ENCODE data around the gene GNMT.

The GNMT gene

GRCh38 chr6:42936398-42936797, 24.2 kb upstream of the GNMT start:
- TF ChIP-seq GATA3 (IDR thresholded peaks at IDR 0.05; ENCODE audit: low read depth, low read length) = no peak
- TF ChIP-seq GATA2 (IDR thresholded peaks at IDR 0.05; ENCODE audit: low read depth, low read length) = no peak

DNA sequence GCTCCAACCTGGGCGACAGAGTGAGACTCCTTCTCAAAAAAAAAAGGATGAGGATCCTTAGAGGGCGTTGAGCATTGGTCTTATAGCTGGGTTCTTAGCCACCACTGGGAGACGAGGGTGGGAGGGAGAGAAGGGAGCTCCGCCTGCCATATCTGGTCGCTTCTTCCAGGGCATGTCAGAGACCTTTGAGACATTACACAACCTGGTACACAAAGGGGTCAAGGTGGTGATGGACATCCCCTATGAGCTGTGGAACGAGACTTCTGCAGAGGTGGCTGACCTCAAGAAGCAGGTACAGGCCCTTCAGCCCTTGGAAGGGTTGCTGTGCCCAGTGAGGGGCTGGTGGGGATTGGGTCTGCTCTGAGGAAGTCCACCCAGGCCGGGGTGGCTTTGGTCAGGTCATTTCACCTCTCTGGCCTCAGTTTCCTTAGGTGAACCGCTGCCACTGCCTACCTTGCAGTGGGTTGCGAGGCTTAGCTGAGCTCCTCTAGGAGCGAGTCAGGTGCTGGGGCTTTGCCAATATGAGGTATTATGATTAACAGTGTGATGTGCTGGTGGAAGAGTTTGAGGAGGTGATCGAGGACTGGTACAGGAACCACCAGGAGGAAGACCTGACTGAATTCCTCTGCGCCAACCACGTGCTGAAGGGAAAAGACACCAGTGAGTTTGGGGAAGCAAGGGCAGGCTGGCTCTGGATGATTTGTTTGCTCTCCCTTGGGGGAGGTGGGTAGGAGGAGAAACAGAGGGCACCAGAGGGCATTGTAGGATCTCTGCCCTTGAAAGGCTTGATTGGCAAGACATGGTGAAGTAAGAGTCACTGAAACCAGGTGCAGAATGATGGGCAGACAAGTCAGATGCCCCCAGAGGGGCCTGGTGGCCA, 22.8 kb upstream of the GNMT start:
- no peak for TF ChIP-seq GATA2 (IDR thresholded peaks at IDR 0.05; ENCODE audit: low read depth, low read length)
- TF ChIP-seq GATA3 (IDR thresholded peaks at IDR 0.05; ENCODE audit: low read depth, low read length) = no peak

DNA sequence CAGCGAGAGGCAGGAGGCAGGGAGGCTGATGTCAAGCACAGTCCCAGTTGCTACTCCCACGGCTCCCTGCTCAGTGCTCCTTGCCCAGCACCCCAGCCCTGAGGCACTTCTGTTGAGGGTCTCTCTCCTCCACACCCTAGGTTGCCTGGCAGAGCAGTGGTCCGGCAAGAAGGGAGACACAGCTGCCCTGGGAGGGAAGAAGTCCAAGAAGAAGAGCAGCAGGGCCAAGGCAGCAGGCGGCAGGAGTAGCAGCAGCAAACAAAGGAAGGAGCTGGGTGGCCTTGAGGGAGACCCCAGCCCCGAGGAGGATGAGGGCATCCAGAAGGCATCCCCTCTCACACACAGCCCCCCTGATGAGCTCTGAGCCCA, 22.1 kb upstream of the GNMT start:
- TF ChIP-seq GATA2 (IDR thresholded peaks at IDR 0.05; ENCODE audit: low read depth, low read length) = no peak
- no peak for TF ChIP-seq GATA3 (IDR thresholded peaks at IDR 0.05; ENCODE audit: low read depth, low read length)

DNA sequence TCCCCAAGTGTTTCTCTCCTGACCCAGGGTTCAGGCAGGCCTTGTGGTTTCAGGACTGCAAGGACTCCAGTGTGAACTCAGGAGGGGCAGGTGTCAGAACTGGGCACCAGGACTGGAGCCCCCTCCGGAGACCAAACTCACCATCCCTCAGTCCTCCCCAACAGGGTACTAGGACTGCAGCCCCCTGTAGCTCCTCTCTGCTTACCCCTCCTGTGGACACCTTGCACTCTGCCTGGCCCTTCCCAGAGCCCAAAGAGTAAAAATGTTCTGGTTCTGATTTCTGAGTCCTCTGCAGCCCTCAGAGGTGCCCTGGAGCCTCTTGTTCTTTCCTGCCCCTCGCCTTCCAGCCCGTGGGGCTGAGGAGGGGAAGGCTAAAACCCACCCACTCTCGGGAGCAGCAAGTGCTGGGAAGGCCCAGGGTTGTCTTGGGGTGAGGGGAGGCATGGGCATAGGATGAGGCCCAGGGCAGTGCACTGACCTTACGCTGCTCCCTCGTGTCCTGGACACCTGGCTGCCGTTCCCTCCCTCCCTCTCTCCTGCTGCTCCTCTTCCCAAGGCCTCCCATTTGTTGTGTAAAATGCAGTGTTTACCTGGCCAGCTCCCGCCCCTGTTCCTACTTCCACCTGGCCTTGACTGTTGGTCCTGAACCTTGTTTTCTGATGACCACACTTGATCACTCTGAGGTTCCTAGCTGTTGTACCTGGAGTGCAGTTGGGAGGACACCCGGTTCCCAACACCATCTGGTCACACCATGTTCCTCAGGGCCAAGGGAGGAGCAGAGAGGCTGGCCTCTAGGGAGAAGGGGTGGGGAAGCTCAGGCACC, 21.4 kb upstream of the GNMT start:
- no peak for TF ChIP-seq GATA2 (IDR thresholded peaks at IDR 0.05; ENCODE audit: low read depth, low read length)
- no peak for TF ChIP-seq GATA3 (IDR thresholded peaks at IDR 0.05; ENCODE audit: low read depth, low read length)

DNA sequence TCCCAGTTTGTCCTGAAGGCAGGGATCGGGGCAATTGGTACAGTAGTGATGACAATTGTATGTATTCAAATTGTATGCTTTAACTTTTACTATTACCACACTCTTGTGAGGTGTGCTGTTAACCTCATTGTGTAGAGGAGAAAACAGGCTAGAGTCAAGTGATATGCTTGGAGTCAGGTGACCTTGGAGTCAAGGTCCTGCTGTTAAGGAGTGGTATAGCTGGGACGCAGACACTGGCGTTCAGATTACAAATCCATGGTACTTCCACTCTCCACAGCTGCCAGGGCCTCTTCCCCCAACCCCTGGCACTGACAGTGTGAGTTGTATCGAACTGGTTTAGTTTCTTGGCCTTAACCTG, 20.8 kb upstream of the GNMT start:
- no peak for TF ChIP-seq GATA3 (IDR thresholded peaks at IDR 0.05; ENCODE audit: low read depth, low read length)
- TF ChIP-seq GATA2 (IDR thresholded peaks at IDR 0.05; ENCODE audit: low read depth, low read length) = no peak

GRCh38 chr6:42940493-42941045, 20.0 kb upstream of the GNMT start:
- TF ChIP-seq GATA2 (IDR thresholded peaks at IDR 0.05; ENCODE audit: low read depth, low read length) (no peak), GATA3 (IDR thresholded peaks at IDR 0.05; ENCODE audit: low read depth, low read length) (no peak)

DNA sequence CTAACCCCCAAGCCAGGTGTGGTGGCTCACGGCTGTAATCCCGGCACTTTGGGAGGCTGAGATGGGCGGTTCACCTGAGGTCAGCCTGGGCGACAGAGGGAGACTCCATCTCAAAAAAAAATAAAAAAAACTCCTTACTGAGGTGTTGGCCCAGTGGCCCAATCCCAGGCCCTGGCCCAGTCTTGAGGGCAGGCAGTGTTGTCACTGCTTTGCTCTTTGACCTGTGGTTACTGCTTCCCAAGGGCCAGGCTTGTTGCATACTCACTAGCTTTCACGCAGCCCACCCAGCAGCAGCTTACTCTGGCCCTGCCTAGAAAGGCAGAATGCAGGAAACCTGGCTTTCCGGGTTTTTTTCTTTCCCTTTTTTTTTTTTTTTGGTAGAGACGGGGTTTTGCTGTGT, 18.1 kb upstream of the GNMT start:
- TF ChIP-seq GATA3 (IDR thresholded peaks at IDR 0.05; ENCODE audit: low read depth, low read length) (no peak), GATA2 (IDR thresholded peaks at IDR 0.05; ENCODE audit: low read depth, low read length) (no peak)

DNA sequence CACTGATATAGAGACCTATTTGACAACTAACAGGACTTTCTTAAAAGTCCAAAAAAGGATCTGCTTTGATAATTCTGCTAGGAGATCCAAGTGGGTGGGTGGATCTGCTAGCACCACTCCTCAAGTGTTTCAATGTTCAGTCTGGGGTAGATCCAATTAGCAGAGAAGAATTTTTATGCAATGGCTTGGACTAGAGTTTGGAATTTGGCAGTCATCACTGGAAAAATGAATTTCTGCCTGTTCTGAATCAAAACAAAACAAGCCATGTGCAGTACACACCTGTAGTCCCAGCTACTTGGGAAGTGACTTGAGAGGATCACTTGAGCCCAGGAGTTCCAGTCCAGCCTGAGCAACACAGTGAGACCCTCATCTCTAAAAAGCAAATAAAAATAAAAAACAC, 12.6 kb upstream of the GNMT start:
- TF ChIP-seq GATA2 (IDR thresholded peaks at IDR 0.05; ENCODE audit: low read depth, low read length) (no peak), GATA3 (IDR thresholded peaks at IDR 0.05; ENCODE audit: low read depth, low read length) (no peak)

DNA sequence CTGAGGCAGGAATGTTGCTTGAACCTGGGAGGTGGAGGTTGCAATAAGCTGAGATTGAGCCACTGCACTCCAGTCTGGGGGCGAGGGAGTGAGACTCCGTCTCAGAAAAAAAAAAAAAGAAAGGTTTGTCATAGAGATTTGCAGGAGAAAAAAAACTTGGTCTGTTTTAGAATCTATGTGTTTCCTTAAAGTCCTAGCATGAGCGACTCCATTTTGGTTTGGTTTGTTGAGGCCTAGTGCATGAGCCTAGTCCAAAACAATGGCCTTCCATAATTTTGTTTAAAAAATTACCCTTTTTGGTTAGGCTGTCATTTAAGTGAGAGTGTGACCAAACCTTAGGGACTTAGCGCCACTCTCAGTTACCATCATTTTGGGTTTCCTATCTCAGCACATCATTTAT, 8.2 kb upstream of the GNMT start:
- no peak for TF ChIP-seq GATA3 (IDR thresholded peaks at IDR 0.05; ENCODE audit: low read depth, low read length)
- TF ChIP-seq GATA2 (IDR thresholded peaks at IDR 0.05; ENCODE audit: low read depth, low read length) = no peak

GRCh38 chr6:42958125-42958524, 2.4 kb upstream of the GNMT start:
- no peak for TF ChIP-seq GATA2 (IDR thresholded peaks at IDR 0.05; ENCODE audit: low read depth, low read length)
- TF ChIP-seq GATA3 (IDR thresholded peaks at IDR 0.05; ENCODE audit: low read depth, low read length) = no peak

- TF ChIP-seq GATA2 (IDR thresholded peaks at IDR 0.05; ENCODE audit: low read depth, low read length) (no peak), GATA3 (IDR thresholded peaks at IDR 0.05; ENCODE audit: low read depth, low read length) (no peak)
These were observed 674 bp upstream of the GNMT start for GRCh38 chr6:42959917-42960242.

GRCh38 chr6:42961020-42961470, 491 bp downstream of the GNMT start:
- no peak for TF ChIP-seq GATA3 (IDR thresholded peaks at IDR 0.05; ENCODE audit: low read depth, low read length)
- TF ChIP-seq GATA2 (IDR thresholded peaks at IDR 0.05; ENCODE audit: low read depth, low read length) = no peak

DNA sequence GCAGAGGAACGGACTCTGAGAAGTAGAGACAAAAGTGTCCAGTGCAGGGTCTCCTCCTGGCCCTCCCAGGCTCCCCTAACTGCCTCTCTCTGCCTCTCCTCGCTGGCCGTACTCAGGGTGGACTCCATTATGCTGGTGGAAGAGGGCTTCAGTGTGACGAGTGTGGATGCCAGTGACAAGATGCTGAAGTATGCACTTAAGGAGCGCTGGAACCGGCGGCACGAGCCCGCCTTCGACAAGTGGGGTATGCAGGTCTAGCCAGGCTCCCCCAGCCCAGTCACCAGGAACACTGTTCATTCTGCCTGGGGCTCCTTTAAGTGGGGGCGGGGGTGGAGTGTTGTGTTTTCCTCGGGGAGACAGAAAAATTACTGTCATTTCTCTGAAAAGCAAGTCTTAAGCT, 1.5 kb downstream of the GNMT start:
- TF ChIP-seq GATA3 (IDR thresholded peaks at IDR 0.05; ENCODE audit: low read depth, low read length) = no peak
- no peak for TF ChIP-seq GATA2 (IDR thresholded peaks at IDR 0.05; ENCODE audit: low read depth, low read length)

DNA sequence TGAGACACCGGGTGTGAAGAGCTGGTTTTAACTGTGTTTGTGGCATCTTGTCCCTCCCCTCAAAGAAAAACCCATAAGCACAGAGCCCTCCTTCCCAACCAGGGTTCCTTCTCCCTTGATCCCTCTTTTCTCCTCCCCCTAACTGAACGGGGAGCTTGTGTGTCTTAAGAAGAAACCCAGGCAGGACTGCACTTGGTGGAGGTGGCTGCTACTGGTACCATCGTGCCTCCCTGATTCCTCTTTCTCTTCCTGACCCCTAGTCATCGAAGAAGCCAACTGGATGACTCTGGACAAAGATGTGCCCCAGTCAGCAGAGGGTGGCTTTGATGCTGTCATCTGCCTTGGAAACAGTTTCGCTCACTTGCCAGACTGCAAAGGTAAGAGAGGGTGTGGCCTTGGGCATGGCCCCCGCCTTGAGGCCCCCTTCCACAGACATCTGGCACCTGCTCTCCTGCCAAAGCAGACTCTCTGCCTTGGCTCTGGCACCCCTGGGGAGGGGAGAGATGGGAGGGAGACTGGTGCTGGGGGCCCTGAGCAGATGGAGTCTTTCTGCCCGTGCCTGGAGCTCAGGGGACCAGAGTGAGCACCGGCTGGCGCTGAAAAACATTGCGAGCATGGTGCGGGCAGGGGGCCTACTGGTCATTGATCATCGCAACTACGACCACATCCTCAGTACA, 2.1 kb downstream of the GNMT start:
- no peak for TF ChIP-seq GATA3 (IDR thresholded peaks at IDR 0.05; ENCODE audit: low read depth, low read length)
- no peak for TF ChIP-seq GATA2 (IDR thresholded peaks at IDR 0.05; ENCODE audit: low read depth, low read length)

Data from SH-SY5Y (cell line).